Central memory CD4-positive, alpha-beta T cell (primary cell): ENCODE measurements around the gene LMX1B.
"Not testable (repeated sequence)": the region's sequence is repeated elsewhere in the genome, so short reads cannot be mapped to it uniquely, and the experiment has no call there.

Experiments
- DNase-seq: peaks from one replicate; pipeline ENCODE4 v3.0.0; 2022

The LMX1B gene

DNA sequence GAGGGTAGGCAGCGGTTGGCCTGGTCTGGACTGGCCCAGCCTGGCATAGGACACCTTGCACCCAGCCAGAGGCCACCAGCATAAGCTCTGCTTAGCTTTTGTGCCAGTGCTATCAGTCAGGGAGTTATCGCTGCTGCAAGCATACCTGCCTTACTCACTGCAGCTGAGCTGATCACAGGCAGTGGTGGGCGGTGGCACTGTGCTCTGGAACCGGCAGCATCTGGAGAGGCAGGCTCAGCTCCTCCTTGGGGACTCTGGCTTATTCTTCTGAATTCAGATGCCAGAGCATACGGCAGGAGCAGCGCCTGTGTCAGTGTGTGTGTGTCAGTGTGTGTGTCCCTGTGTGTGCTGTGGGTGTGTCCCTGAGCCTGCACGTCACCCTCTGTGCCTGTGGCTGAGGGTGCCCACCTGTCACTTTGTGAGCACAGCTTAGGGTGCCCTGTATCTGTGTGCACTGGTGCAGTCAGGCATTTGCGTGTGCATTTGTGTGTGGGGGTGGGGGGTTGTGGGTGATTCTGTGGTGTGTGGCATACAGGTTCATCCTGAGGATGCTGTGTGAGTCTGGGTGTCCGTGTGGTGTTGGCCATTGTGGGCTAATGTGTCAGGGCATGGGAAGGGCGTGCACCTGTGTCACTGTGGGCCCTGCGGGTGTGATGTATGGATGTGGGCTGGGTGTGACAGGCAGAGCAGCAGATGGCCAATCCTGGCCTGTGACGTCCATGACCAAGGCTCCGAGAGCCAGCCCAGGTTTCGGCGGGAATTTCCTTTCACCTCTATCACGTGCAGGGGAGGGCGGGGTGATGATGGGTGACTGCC lies 23.5 kb downstream of the LMX1B start:
- peak; percentile 21 for DNase-seq

DNA sequence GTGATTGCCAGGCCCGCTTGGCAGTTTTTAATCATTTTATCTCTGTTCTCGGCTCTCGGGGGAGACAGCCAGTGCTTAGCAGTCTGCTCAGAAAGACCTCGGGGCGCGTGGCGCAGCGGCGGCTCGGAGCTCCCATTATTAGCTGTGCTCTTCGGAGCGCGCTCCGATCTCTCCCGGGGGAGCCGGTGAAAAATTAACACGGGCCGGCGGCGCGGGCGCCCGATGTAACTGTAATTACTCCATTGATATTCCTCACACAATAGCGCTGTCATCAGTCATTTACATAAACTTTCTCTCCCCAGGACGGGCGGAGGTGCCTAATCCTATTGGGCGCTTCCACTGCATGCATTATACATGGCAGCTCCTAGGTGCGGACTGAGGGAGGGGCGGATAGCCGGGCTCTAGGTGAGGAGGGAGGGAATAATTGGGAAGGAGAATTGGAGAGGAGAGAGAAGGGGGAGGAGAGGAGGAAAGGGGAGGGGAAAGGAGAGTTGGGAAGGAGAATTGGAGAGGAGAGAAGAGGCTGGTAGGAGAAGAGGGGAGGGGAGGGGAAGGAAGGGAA lies 24.9 kb downstream of the LMX1B start:
- no peak for DNase-seq

DNA sequence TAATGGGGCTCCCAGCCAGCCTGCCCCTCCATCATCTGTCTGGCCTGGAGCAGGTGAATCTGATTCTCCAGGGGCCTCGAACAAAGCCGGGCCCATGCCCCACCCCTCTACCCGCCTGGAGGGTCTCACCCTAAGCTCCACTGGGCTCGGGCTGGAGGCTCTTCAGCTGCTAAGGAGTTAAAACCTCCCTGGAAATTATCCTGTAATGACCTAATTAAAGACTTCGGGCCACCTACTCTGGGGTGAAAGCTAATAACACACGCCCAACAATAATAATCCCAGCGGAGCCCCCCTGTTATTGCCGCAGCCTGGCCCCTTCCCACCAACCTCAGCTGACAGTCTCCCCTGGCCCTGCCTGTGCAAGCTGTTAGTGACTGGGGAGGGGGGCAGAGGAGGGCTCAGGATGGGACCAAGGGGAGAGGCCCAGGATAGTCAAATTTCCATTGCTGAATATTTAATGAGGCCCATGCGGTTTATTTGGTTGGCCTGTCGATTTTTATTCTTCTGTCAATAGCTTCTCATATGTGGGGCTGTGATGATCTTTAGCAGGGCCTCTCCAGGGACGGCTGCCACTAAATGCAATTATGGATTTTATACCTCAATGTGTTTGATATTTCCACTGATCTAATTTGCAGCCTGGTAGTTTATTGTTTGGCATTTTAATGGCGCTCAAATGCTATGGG lies 25.7 kb downstream of the LMX1B start:
- DNase-seq: no peak

DNA sequence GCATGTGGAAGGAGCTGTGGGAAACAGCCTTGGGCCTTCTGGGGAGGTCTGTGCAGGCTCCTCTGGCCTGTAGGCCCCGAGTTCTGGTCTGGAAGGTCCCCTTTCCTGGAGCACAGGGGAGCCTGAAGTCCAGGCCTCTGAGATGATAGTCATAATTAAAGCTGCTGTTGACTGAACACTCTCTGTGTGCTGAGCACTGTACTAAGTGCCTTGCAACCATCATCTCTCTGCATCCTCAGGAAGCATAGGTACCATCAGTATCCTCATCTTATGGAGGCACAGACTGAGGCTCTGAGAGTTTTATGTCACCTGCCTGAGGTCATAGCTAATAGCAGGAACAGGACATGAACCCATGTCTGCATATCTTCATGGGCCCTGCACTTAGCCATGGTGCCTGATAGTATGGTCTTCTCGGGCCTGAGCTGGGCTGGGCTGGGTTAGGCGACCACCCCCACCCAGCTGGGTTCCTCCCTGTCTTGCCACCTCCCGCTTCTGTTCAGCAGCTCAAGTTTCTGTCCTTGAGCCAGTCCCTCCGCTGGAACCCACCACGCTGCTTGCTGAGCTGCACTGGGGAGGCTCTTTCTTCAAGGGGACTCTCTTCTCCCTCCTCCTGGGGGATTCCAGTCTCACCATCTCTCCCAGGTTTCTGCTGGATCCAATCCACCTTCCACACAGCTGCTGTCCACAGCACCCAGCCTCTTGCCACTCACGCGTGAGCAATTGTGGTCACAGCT lies 27.6 kb downstream of the LMX1B start:
- DNase-seq: no peak

DNA sequence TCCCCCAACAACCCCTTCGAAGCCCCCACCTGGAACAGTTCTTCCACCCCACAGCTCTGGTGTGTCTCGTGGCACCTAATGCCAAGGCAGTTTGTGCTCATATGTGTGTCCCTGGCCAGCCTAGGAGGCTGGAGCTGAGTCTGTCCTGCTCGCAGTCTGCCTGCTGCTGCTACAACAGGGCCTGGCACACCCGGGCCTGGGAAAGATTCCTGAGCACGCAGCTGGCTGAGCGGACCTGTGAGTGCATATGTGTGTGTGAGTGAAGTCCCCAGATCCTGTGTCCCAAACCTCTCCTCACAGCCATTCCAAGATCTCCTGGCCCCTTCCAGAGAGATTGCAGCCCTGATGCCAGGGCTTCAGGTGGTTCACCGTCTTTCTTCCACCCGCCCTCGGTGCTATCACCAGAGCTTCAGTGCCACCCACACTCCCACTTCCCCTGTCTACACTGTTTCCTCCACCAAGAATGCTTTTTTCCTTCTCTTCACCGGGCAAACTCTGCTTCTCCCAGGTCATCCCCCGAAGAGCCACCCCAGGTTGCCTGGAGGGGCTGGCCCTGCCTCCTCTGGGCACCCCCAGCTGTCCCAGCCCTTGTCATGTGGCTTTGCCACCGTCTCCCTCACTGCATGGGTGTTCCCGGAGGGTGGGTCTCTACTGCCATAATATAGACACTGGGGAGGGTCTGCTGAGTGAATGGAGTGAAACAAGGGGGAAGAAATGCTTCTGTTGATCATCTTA lies 28.4 kb downstream of the LMX1B start:
- no peak for DNase-seq

DNA sequence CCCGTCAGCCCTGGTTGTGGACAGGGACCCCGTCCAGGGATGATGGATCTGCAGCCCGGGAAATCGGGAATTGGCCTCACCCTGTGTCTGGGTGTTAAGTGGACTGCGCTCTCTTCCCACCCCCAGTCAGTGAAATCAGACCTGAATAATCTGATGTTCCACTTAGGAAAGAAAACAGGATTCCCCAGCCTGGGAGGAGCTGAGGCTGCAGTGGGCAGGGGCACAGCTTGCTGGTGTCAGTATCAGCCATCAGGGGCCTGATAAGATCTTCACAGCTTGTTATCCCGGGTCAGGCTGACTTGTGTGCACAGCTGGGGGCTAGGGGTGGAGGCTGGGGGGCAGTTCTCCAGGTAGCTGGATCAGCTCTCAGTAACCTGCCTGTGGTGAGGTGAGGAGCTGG lies 29.1 kb downstream of the LMX1B start:
- no peak for DNase-seq

DNA sequence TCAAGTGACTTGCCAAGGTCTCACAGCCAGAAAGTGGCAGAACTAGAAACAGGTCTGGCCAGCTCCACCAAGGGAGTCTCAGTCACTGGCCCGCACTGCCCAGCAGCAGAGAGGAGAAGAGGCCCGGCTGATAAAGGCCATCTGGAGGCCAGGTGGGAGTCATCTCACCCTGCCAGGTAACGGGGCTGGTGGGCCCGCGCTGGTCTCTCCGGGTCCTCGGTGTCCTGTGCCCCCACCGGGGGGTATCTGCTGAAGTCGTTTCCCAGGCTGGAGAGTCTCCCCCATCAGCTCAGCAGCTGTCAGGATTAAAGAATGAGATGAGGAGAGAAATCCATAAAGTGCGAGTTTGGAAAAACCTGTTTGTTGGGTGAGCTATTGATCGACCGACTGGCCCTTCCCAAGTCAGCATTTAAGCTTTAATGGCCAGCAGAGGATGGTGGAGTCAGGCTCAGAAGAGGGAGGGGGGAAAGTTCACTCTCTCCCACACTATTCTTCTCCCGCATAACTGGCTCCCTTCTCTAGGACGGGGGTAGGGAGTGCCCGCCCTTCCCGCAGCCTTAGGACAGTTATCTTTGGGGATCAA lies 30.3 kb downstream of the LMX1B start:
- no peak for DNase-seq

DNA sequence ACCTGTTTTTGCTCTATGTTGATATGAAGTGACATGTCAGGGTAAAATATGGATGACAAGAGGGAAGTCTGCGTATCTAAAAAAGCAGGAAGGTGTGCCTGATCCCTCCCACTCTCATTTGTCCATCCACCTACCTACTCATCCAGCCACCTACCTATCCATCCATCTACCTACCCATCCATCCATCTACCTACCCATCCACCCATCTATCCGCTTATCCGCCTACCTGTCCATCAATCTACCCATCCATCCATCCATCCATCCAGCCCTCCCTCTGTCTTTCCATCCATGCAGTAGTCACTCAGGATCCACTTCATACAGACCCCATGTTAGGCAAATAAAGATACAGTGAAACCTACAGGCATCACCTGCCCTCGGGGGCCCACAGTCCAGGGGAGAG lies 32.4 kb downstream of the LMX1B start:
- DNase-seq: no peak

DNA sequence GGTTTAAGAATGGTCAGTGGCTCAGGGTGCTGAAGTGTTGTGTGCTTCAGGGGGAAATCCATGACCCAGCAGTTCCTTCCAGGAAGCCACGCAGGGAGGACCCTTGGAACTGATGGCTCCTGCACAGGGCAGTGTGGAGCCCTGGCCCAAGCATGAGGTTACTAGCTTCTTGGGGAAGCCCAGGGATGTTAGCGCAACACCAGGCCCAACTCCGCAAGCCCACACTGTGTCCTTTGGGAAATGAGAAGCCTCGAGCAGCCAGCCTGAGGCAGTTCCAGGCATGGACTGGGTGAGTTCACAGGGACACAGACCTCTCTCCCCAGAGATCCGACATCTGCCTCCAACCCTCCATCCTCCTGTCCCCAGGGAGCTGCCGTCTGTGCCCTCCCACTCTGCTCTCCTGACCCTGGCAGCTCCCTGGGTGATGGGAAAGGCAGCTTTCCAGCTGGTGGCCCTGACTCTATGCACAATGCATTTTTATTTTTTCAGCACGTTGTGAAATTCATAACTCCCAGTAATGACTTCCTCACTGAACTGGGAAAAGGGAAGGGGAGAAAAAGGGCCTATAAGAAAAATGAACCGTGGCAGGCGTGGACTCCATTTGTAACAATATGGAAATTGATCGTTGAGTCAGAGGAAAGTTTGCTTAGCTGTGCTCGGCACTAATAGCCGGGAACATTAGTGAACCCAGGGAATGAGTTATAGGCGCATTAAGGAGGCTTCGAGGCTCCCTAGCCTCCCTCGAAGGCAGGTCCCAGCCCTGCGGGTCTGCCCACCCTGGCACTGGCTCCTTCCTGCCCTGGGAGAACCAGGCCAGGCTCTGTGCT lies 34.1 kb downstream of the LMX1B start:
- no peak for DNase-seq

DNA sequence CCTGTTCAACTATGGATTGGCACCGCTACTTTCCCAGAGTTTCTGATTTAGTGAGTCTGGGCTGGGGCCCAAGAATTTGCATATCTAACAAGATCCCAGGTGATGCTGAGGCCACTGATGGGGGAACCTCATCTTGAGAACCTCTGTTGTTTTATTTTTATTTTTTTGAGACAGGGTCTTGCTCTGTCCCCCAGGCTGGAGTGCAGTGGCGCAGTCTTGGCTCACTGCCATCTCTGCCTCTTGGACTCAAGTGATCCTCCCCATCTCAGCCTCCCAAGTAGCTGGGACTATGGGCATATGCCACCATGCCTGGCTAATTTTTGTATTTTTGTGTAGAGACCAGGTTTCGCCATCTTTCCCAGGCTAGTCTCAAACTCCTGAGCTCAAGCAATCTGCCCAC lies 35.7 kb downstream of the LMX1B start:
- no peak for DNase-seq

DNA sequence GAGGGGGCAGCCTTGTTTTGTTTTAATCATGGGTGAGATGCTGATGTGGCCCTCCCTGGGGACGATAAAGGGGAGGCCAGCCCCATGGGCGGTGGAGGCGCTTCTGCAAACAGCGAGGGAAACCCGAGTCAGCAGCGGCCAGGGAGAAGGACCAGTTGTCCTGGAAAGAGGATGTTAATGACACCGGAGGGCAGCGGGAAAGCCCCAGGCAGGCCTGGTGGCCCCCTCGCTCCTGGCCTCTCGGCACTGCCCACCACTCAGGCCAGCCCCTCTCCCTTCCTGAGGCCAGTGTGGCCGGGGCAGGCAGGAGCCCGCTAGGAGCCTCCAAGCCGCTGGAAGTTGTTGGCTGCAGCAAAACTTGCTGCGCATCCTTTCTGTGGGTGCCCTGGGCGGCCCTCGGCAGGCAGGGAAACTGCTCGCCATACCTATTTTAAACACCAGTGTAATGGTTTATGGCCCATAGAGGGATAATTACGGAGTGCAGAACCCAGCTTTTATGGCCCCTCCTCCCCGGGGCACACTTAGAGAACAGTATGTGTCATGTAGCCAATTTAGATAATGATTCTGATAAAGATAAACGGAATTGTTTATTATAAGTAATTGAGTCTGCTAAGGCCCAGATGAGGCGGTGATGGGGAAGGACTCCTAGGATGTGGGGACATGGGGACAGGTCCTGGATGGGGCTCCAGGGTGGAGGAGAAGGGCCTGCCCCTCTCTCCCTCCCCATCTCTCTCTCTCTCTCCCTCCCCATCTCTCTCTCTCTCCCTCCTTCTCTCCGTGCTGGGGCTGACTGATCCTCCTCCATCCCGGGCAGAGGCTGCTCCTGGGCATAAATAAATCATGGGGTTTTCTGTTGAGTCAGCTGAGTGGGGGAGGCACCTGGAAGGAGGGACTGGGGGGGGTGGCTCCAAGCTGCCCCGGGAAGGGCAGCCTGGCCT lies 36.9 kb downstream of the LMX1B start:
- no peak for DNase-seq

DNA sequence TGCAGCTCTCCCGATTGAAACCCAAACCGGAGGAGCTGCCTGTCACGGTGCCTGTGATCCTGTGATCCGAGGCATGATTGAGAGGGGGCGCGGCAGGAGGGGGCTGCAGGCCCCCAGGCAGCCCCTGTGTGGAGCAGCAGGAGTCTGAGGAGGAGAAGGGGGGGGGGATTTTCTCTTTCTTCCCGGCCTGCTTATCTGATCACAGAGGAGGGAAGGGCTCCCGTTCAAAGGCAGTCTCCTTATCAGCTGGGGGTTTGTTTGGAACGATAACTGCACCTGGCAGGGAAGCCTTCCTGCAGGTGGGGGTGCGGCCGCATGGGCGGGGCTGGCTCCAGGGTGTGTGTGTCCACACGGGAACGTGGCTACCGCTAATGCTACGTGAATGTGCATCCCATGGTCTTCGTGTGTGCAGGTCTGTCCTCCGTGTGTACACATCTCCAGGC lies 38.4 kb downstream of the LMX1B start:
- no peak for DNase-seq

DNA sequence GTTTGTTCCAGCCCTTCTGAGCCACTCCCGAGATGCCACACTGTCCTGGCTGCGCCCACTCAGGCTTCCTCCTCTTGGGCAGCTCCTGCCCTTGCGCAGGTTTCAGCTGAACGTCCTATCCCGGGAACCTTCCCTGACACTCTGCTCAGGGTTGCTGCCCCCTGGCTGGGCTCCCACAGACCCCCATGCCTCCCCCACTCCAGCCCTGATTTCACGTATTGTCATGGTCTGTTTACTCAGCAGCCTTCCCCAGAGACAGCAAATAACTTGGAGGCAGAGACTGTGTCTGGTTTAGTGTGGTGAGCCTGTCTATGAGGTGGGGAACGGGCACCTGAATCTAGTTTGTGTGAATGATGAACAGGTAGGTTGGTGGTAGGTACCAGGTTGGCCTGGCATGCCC lies 40.4 kb downstream of the LMX1B start:
- DNase-seq: no peak

DNA sequence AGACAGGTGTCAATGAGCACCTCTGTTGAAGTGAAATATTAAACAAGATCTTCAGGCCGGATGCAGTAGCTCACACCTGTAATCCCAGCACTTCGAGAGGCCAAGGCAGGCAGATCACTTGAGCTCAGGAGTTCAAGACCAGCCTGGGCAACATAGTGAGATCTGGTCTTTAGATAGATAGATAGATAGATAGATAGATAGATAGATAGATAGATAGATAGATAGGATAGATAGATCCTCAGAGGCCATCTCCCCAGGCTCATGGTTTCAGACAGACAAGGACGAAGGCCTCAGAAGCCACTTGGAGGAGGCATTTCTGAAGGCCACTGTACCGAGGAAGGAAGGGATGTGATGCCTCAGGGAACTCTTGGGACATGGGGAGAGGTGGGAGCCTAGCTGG lies 42.5 kb downstream of the LMX1B start:
- DNase-seq: not testable (repeated sequence)

DNA sequence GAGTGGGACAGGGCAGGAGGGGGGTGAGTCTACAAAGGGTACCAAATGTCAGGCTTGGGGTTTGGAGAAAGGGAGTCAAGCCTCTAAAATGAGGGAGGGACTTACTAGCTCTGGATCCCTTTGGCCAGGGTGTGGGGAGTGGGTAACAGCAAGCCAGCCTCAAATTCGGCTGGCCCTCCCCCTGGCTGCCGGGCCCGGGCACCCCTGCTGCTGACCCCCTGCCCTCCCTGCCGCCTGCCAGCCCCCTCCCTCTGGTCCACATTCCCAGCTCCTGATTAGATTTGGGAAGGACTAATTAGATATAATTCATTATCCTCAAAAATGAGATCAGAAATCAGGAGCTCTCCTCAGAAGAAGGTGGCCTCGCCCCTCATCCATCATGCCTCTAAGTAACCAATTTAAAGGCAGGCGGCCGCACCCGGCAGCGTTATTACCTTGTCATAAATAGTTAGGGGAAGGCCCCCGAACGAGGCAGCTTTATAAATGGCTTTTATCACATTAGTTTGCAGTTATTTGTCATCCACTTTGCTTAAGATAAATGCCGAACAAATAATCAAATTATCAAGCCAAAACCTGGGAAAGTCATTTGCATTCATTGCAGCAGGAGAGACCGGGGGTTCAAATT lies 44.6 kb downstream of the LMX1B start:
- no peak for DNase-seq

DNA sequence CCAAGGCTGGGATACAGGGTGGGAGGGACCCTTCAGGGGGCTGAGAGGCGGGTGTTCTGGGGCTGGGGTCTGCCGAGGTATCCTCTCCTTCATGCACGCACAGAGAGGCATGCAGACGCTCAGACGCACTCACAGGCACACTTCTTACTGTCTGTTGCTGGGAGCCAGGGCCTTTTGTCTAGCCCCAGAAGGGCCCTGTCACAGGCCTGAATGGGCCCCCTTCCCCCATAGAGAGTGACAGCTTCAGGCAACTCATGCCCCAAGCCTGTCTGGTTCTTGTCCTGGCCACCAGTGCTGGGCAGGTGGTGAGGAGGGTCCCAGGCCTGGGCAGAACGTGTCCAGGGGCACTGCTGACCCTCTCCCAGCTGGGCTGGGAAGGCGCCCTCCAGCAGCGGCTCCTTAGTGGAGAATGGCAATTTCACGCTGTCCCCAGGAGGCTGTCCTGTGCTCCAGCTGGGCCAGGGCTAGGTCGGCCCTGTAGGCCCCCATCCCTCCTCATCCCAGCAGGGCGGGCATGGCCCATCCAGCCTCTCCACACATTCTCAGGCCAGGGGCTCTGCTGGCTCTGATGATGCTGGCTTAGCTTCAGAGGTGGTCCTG lies 45.3 kb downstream of the LMX1B start:
- no peak for DNase-seq

DNA sequence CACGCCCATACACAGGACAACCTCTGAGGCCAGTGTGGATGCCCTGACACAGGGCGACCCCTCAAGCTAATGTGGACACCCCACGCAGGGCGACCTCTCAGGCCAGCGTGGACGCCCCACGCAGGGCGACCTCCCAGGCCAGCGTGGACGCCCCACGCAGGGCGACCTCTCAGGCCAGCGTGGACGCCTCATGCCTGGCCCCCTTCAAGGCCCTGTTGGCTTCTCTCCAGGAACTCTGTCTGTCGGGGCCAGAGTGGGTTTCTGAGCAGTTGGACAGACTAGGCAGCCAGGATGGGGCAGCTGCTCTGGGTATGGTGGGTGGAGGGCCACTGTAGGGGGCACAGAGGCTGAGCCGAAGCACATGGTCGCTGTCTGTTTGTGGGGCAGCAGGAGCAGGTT lies 47.4 kb downstream of the LMX1B start:
- no peak for DNase-seq

DNA sequence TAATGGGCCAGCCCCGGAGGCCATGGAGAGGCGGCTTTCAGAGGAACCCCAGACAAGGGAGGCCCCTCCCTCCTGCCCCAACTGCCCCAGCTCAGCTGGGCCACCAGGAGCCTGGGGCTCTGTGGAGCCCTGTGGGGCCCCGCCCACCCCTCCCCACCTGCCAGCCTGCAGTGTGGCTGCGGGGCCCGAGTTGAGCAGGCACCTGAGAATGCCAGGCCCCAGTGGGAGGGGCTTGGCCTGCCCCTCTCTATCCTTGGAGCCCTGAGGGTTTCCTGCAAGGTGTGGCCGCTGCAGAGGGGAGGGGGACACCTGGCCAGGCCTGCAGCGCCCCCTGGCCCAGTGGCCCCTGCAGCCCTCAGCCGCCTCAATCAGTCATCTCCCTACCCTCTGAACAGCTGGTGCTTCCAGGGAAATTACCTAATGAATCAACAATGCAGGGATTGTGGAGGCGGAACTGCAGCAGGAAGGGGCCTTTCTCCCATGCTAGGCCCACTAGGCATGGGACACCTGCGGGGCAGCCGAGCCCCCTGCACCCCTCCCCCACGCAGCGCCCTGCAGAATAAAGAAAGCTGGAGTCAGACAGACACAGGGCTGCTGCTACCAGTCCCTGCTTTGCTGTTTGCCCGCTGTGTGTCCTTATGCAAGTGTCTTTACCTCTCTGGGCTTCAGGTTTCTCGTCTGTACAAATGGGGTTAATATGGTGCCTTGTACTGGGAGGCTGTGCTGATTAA lies 48.0 kb downstream of the LMX1B start:
- DNase-seq: no peak

DNA sequence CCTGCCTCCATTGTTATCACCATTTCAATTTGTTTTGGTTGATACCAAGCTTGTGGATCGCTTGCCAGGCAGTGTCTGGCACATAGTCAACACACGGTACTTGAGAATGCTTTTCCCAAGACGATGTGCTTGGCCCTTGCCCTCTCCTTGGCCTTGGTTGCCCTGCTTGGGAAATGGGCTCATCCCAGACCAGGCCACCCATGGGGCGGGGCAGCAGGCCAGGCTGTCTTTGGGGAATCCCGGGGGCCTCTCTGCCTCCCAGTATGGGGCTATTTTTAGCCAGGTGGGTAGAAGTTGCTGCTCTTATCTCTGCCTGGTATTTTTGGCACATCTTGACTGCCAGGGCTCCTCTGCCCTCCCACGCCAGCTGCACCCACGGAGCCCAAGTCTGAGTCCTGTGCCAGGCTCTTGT lies 49.9 kb downstream of the LMX1B start:
- no peak for DNase-seq
